ENCODE measurements around the gene KHDC1. TPM values are rescaled to one million over a fixed set of nuclear protein-coding genes. Genes with fewer than 3 reads are reported as not detected.

Gene KHDC1
- polyA plus RNA-seq, 4 donors = 1.7 to 2.5 TPM; not detected in 2

Other genes with a start within 250 kb of the KHDC1 start
- under 1 TPM in 1 of 4 donors, not detected in 3; 0.19 TPM for gene KHDC1L, start 37.7 kb downstream of the KHDC1 start, polyA plus RNA-seq
- gene DPPA5, start 91.1 kb upstream of the KHDC1 start, polyA plus RNA-seq = not detected
- not detected for gene KHDC3L, start 99.5 kb upstream of the KHDC1 start, polyA plus RNA-seq
- under 1 TPM in 2 of 4 donors, not detected in 2; 0.16 to 0.18 TPM for gene OOEP, start 106.7 kb upstream of the KHDC1 start, polyA plus RNA-seq
- gene DDX43, start 131.6 kb upstream of the KHDC1 start, polyA plus RNA-seq = 1 to 10 TPM in 1 of 4 donors, under 1 TPM in 2, not detected in 1; 0.38 to 1.6 (median 0.39) TPM
- gene CGAS, start 189.1 kb upstream of the KHDC1 start, polyA plus RNA-seq = 1 to 10 TPM in 3 of 4 donors, under 1 TPM in 1; 0.89 to 2.7 (median 2.3) TPM
- gene MTO1, start 198.5 kb upstream of the KHDC1 start, polyA plus RNA-seq = 10 to 100 TPM; 15.9 to 24.8 (median 18.2) TPM